WTC11 (cell line): ENCODE results near the gene HMX2.

Experiments
- FOXJ3 ChIP-seq: sonication (generic); formaldehyde crosslinking; IDR thresholded peaks from 2 replicates; pipeline ENCODE4 v1.9.0; 2021; ENCODE audit warnings: missing genetic modification reagents, mild to moderate bottlenecking, borderline replicate concordance
- JUN ChIP-seq: sonication (generic); formaldehyde crosslinking; IDR thresholded peaks from 2 replicates; pipeline ENCODE4 v1.8.0; 2023; ENCODE audit warnings: mild to moderate bottlenecking, missing genetic modification reagents
- SP1 ChIP-seq: sonication (generic); formaldehyde crosslinking; conservative IDR thresholded peaks from 2 replicates; pipeline ENCODE4 v1.8.1; 2022; ENCODE audit warnings: missing genetic modification reagents
- ZNF232 ChIP-seq: sonication (generic); formaldehyde crosslinking; IDR thresholded peaks from 2 replicates; pipeline ENCODE4 v1.8.0; 2022; ENCODE audit warnings: mild to moderate bottlenecking, missing genetic modification reagents
- ZNF423 ChIP-seq: fragments of 250-450 bp; sonication (Bioruptor Pico); IDR thresholded peaks from 2 replicates; pipeline ENCODE4 v2.1.2; 2022; ENCODE audit warnings: mild to moderate bottlenecking, moderate library complexity
- TF ChIP-seq, protein P1 (sequence below): fragments of 200-600 bp; IDR thresholded peaks from 2 replicates; pipeline ENCODE4 v1.8.0; 2022; ENCODE audit warnings: antibody characterized with exemption
- TF ChIP-seq, protein P2 (sequence below): sonication (generic); formaldehyde crosslinking; IDR thresholded peaks from 2 replicates; pipeline ENCODE4 v1.8.1; 2023; ENCODE audit warnings: mild to moderate bottlenecking, missing genetic modification reagents, moderate library complexity
- TF ChIP-seq, protein P3 (sequence below): sonication (generic); formaldehyde crosslinking; IDR thresholded peaks from 2 replicates; pipeline ENCODE4 v1.8.0; 2022; ENCODE audit warnings: mild to moderate bottlenecking, missing genetic modification reagents
- TF ChIP-seq, protein P4 (sequence below): sonication (generic); formaldehyde crosslinking; IDR thresholded peaks from 2 replicates; pipeline ENCODE4 v1.8.1; 2023; ENCODE audit warnings: mild to moderate bottlenecking, missing genetic modification reagents
- TF ChIP-seq, protein P5 (sequence below): sonication (generic); formaldehyde crosslinking; IDR thresholded peaks from 2 replicates; pipeline ENCODE4 v1.8.1; 2022; ENCODE audit warnings: low read depth, mild to moderate bottlenecking, moderate library complexity, missing genetic modification reagents, borderline replicate concordance
- TF ChIP-seq, protein P6 (sequence below): sonication (generic); formaldehyde crosslinking; IDR thresholded peaks from 2 replicates; pipeline ENCODE4 v1.8.1; 2022; ENCODE audit warnings: low read depth, missing genetic modification reagents, borderline replicate concordance
- TF ChIP-seq, protein P7 (sequence below): sonication (generic); formaldehyde crosslinking; IDR thresholded peaks from 2 replicates; pipeline ENCODE4 v1.8.0; 2022; ENCODE audit warnings: mild to moderate bottlenecking, missing genetic modification reagents
- TF ChIP-seq, protein P8 (sequence below): sonication (generic); formaldehyde crosslinking; IDR thresholded peaks from 2 replicates; pipeline ENCODE4 v1.8.1; 2023; ENCODE audit warnings: mild to moderate bottlenecking, missing genetic modification reagents

DNA sequence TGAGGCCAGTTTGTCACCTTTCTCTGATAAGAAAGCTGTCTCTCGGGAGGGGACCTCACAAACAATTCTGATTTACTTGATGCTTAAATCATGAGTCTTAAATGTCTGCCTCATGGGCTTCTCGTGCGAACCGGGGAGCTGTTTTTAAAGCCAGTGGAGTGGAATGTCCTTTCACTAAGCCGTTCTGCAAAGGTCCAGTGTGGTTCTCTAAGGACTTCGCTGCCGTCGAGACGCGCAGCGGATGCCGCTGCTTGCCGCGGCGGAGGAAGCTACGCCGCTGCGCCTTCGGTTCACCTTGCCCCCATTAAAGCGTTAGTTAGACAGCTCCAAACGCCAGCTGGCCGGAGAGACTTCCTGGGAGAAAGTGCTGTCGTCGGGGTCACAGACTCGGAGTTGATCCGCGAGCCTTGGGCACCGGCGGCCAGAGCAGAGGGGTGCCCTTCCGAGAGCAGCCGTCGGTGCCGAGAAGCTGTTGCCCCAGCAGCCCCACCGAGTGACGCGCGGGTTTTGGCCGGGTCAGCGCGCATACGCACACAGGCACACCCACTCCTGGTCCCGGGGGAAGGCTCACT lies 13.5 kb upstream of the HMX2 start:
- TF ChIP-seq, protein P1, sequence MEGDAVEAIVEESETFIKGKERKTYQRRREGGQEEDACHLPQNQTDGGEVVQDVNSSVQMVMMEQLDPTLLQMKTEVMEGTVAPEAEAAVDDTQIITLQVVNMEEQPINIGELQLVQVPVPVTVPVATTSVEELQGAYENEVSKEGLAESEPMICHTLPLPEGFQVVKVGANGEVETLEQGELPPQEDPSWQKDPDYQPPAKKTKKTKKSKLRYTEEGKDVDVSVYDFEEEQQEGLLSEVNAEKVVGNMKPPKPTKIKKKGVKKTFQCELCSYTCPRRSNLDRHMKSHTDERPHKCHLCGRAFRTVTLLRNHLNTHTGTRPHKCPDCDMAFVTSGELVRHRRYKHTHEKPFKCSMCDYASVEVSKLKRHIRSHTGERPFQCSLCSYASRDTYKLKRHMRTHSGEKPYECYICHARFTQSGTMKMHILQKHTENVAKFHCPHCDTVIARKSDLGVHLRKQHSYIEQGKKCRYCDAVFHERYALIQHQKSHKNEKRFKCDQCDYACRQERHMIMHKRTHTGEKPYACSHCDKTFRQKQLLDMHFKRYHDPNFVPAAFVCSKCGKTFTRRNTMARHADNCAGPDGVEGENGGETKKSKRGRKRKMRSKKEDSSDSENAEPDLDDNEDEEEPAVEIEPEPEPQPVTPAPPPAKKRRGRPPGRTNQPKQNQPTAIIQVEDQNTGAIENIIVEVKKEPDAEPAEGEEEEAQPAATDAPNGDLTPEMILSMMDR, result no peak
- TF ChIP-seq SP1, result no peak
- TF ChIP-seq, protein P2, sequence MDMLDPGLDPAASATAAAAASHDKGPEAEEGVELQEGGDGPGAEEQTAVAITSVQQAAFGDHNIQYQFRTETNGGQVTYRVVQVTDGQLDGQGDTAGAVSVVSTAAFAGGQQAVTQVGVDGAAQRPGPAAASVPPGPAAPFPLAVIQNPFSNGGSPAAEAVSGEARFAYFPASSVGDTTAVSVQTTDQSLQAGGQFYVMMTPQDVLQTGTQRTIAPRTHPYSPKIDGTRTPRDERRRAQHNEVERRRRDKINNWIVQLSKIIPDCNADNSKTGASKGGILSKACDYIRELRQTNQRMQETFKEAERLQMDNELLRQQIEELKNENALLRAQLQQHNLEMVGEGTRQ (CRISPR knock-in tag), result no peak
- TF ChIP-seq, protein P3, sequence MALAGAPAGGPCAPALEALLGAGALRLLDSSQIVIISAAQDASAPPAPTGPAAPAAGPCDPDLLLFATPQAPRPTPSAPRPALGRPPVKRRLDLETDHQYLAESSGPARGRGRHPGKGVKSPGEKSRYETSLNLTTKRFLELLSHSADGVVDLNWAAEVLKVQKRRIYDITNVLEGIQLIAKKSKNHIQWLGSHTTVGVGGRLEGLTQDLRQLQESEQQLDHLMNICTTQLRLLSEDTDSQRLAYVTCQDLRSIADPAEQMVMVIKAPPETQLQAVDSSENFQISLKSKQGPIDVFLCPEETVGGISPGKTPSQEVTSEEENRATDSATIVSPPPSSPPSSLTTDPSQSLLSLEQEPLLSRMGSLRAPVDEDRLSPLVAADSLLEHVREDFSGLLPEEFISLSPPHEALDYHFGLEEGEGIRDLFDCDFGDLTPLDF (CRISPR knock-in tag), result no peak
- TF ChIP-seq FOXJ3 (CRISPR knock-in tag), result no peak
- TF ChIP-seq, protein P4, sequence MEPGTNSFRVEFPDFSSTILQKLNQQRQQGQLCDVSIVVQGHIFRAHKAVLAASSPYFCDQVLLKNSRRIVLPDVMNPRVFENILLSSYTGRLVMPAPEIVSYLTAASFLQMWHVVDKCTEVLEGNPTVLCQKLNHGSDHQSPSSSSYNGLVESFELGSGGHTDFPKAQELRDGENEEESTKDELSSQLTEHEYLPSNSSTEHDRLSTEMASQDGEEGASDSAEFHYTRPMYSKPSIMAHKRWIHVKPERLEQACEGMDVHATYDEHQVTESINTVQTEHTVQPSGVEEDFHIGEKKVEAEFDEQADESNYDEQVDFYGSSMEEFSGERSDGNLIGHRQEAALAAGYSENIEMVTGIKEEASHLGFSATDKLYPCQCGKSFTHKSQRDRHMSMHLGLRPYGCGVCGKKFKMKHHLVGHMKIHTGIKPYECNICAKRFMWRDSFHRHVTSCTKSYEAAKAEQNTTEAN (CRISPR knock-in tag), result no peak
- TF ChIP-seq JUN, result no peak
- TF ChIP-seq, protein P5, sequence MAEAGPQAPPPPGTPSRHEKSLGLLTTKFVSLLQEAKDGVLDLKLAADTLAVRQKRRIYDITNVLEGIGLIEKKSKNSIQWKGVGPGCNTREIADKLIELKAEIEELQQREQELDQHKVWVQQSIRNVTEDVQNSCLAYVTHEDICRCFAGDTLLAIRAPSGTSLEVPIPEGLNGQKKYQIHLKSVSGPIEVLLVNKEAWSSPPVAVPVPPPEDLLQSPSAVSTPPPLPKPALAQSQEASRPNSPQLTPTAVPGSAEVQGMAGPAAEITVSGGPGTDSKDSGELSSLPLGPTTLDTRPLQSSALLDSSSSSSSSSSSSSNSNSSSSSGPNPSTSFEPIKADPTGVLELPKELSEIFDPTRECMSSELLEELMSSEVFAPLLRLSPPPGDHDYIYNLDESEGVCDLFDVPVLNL (CRISPR knock-in tag), result no peak
- TF ChIP-seq, protein P6, sequence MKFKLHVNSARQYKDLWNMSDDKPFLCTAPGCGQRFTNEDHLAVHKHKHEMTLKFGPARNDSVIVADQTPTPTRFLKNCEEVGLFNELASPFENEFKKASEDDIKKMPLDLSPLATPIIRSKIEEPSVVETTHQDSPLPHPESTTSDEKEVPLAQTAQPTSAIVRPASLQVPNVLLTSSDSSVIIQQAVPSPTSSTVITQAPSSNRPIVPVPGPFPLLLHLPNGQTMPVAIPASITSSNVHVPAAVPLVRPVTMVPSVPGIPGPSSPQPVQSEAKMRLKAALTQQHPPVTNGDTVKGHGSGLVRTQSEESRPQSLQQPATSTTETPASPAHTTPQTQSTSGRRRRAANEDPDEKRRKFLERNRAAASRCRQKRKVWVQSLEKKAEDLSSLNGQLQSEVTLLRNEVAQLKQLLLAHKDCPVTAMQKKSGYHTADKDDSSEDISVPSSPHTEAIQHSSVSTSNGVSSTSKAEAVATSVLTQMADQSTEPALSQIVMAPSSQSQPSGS (CRISPR knock-in tag), result no peak
- TF ChIP-seq ZNF423 (CRISPR knock-in tag), result no peak
- TF ChIP-seq, protein P7, sequence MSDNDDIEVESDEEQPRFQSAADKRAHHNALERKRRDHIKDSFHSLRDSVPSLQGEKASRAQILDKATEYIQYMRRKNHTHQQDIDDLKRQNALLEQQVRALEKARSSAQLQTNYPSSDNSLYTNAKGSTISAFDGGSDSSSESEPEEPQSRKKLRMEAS (CRISPR knock-in tag), result no peak
- TF ChIP-seq, protein P8, sequence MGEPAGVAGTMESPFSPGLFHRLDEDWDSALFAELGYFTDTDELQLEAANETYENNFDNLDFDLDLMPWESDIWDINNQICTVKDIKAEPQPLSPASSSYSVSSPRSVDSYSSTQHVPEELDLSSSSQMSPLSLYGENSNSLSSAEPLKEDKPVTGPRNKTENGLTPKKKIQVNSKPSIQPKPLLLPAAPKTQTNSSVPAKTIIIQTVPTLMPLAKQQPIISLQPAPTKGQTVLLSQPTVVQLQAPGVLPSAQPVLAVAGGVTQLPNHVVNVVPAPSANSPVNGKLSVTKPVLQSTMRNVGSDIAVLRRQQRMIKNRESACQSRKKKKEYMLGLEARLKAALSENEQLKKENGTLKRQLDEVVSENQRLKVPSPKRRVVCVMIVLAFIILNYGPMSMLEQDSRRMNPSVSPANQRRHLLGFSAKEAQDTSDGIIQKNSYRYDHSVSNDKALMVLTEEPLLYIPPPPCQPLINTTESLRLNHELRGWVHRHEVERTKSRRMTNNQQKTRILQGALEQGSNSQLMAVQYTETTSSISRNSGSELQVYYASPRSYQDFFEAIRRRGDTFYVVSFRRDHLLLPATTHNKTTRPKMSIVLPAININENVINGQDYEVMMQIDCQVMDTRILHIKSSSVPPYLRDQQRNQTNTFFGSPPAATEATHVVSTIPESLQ (CRISPR knock-in tag), result no peak
- no peak for TF ChIP-seq ZNF232 (CRISPR knock-in tag)
